ENCODE results near the gene MAPK4.

Gene MAPK4

DNA sequence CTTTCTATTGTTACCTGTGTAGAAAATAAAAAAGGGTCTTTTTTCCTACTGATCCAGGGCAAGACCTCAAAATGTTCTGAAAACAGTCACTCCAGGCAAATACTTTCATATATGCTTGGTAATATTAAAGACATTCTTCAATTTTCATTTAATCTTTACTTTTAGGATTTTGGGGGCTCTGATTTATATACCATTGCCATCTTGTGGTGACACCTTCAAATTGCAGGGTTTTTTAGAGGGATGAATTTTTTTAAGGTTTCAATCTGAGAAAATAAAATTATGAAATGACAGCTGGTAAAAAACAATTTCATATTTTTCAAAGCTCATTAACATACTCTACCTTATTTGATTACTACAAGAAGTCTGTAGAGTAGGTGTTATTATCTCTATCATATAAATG, 26.8 kb downstream of the MAPK4 start:
- H3K9me3 Mint-ChIP-seq, result peaks cover 21% of the 10 kb centered on the region
- no peak overlapping the region for H3K4me3 Mint-ChIP-seq
- H3K4me1 Mint-ChIP-seq, result peaks cover 8% of the 10 kb centered on the region
- TF ChIP-seq, protein P1, sequence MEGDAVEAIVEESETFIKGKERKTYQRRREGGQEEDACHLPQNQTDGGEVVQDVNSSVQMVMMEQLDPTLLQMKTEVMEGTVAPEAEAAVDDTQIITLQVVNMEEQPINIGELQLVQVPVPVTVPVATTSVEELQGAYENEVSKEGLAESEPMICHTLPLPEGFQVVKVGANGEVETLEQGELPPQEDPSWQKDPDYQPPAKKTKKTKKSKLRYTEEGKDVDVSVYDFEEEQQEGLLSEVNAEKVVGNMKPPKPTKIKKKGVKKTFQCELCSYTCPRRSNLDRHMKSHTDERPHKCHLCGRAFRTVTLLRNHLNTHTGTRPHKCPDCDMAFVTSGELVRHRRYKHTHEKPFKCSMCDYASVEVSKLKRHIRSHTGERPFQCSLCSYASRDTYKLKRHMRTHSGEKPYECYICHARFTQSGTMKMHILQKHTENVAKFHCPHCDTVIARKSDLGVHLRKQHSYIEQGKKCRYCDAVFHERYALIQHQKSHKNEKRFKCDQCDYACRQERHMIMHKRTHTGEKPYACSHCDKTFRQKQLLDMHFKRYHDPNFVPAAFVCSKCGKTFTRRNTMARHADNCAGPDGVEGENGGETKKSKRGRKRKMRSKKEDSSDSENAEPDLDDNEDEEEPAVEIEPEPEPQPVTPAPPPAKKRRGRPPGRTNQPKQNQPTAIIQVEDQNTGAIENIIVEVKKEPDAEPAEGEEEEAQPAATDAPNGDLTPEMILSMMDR (IDR thresholded peaks at IDR 0.05), result peak; percentile 19
- peaks cover 14% of the 10 kb centered on the region for H3K36me3 Mint-ChIP-seq (ENCODE audit: low read depth)
- H3K27ac Mint-ChIP-seq, result no peak overlapping the region
- peaks cover 2% of the 10 kb centered on the region for H3K27me3 Mint-ChIP-seq (ENCODE audit: low read depth, poor library complexity)
- no peak for DNase-seq

DNA sequence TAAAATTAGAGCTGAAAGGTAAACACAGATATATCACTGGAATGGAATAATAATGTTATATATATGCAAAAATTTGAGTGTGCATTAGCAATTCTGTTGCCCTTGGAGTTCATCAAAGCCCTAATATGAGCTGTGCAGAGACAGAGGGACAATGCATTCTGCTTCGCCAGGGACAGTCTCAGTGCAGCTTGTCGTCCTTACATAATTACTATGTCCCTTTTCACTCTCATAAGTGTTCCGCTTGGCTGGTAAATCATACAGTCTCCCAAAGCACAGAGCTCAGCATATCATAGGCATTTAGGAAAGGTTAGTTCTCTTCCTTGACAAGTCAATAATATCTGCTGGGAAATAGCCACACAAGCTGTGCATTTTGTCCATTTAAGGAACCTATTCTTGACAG, 30.7 kb downstream of the MAPK4 start:
- Mint-ChIP-seq H3K4me1 (no peaks in the 10 kb centered on the region), H3K4me3 (no peak overlapping the region), H3K27ac (no peak overlapping the region), H3K36me3 (ENCODE audit: low read depth) (peaks cover 9% of the 10 kb centered on the region), H3K9me3 (peaks cover 16% of the 10 kb centered on the region), H3K27me3 (ENCODE audit: low read depth, poor library complexity) (no peaks in the 10 kb centered on the region)
- TF ChIP-seq, protein P1 (IDR thresholded peaks at IDR 0.05), result no peak
- DNase-seq, result no peak

GRCh38 chr18:50594012-50594411, 34.1 kb downstream of the MAPK4 start:
- no peaks in the 10 kb centered on the region for H3K27me3 Mint-ChIP-seq (ENCODE audit: low read depth, poor library complexity)
- H3K4me1 Mint-ChIP-seq, result no peaks in the 10 kb centered on the region
- H3K36me3 Mint-ChIP-seq (ENCODE audit: low read depth), result no peaks in the 10 kb centered on the region
- no peak for DNase-seq
- H3K27ac Mint-ChIP-seq, result no peak overlapping the region
- H3K9me3 Mint-ChIP-seq, result no peaks in the 10 kb centered on the region
- TF ChIP-seq, protein P1 (IDR thresholded peaks at IDR 0.05), result no peak
- H3K4me3 Mint-ChIP-seq, result no peak overlapping the region

DNA sequence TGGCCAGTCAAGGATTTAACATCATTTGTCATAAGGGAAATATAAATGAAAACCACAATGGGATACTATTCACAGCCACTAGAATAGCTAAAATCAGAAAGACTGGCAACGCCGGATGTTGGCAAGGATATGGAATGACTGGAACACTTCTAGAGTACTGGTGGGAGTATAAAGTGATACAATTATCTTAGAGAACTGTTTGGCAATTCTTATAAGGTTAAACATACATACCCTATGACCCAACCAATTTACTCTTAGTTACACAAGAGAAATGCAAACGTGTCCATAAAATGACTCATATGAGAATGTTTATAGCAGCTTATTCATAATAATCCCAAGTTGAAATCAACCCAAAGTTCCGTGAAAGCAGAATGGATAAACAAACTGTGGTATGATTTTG, 35.1 kb downstream of the MAPK4 start:
- no peak for DNase-seq
- Mint-ChIP-seq H3K4me3 (no peak overlapping the region), H3K27me3 (ENCODE audit: low read depth, poor library complexity) (no peaks in the 10 kb centered on the region), H3K36me3 (ENCODE audit: low read depth) (no peaks in the 10 kb centered on the region), H3K27ac (no peak overlapping the region), H3K9me3 (no peaks in the 10 kb centered on the region), H3K4me1 (no peaks in the 10 kb centered on the region)
- TF ChIP-seq, protein P1 (IDR thresholded peaks at IDR 0.05), result no peak

- Mint-ChIP-seq H3K27me3 (ENCODE audit: low read depth, poor library complexity) (peaks cover 8% of the 10 kb centered on the region), H3K4me3 (no peak overlapping the region), H3K27ac (no peak overlapping the region), H3K9me3 (peaks cover 16% of the 10 kb centered on the region), H3K36me3 (ENCODE audit: low read depth) (peaks cover 12% of the 10 kb centered on the region), H3K4me1 (peaks cover 6% of the 10 kb centered on the region)
- TF ChIP-seq, protein P1 (IDR thresholded peaks at IDR 0.05), result no peak
- no peak for DNase-seq
Measured at GRCh38 chr18:50602466-50602865, 42.6 kb downstream of the MAPK4 start.

GRCh38 chr18:50606609-50607008, 46.7 kb downstream of the MAPK4 start:
- Mint-ChIP-seq H3K27me3 (ENCODE audit: low read depth, poor library complexity) (peaks cover 9% of the 10 kb centered on the region), H3K4me3 (no peak overlapping the region), H3K36me3 (ENCODE audit: low read depth) (peaks cover 18% of the 10 kb centered on the region), H3K27ac (no peak overlapping the region), H3K9me3 (peaks cover 15% of the 10 kb centered on the region), H3K4me1 (peaks cover 6% of the 10 kb centered on the region)
- TF ChIP-seq, protein P1 (IDR thresholded peaks at IDR 0.05), result no peak
- DNase-seq, result no peak
